ENCODE data around the gene ANKRD18B. TPM values are rescaled to one million over a fixed set of nuclear protein-coding genes. Genes with fewer than 3 reads are reported as not detected.
A peak's percentile ranks its signal among the peaks of the same experiment; 100 is the strongest.

Gene ANKRD18B
- total RNA-seq, 1 experiment from 2014 or later: 5.4 TPM

- ChIA-PET CTCF (interaction anchor here (0.6 to 1.2 kb wide), 2 partner anchors 89 to 97 kb away, joined by 3 read pairs; no protein-coding TSS in a partner anchor), POLR2A (ENCODE audit: unreplicated experiment) (interaction anchor here (0.9 kb wide), 1 partner anchor 97 kb away, joined by 17 read pairs; the partner anchor contains the start of gene ANKRD18B)
- H2AFZ ChIP-seq (ENCODE audit: low read length): no peak overlapping the region
- BruUV-seq (replicated peaks): no TSS peak
- DNase-seq: peak; percentile 62
- H3K4me3 ChIP-seq (ENCODE audit: low read length): no peak overlapping the region
- H3F3A ChIP-seq (ENCODE audit: low read length, unreplicated experiment): no peaks in the 10 kb centered on the region
- peaks cover 24% of the 10 kb centered on the region for H3K4me1 ChIP-seq (ENCODE audit: insufficient read depth, low read length)
- intact Hi-C loops (cut with micrococcal nuclease): no loop called here
- no peaks in the 10 kb centered on the region for H4K20me1 ChIP-seq (ENCODE audit: low read length)
- peak overlapping the region; percentile 27; the same call in 1 of the 2 replicates for H3K4me2 ChIP-seq (ENCODE audit: low read length)
- ATAC-seq: peak; percentile 64
- H3K9me2 ChIP-seq (replicated peaks; ENCODE audit: low read length): no peaks in the 10 kb centered on the region
- no peak overlapping the region for H3K9ac ChIP-seq (ENCODE audit: low read length)
- H3K36me3 ChIP-seq (ENCODE audit: low read depth, low read length): no peaks in the 10 kb centered on the region
- H3K27me3 ChIP-seq (ENCODE audit: low read length): no peaks in the 10 kb centered on the region
- TF ChIP-seq CTCF (conservative IDR thresholded peaks at IDR 0.05; ENCODE audit: low read depth, low read length): no peak
- TF ChIP-seq EZH2phosphoT487 (IDR thresholded peaks at IDR 0.05; ENCODE audit: borderline replicate concordance, low read length): no peak
- TF ChIP-seq EZH2 (IDR thresholded peaks at IDR 0.05; ENCODE audit: low read length, unreplicated experiment): no peak
- no peak overlapping the region for H3K27ac ChIP-seq (ENCODE audit: low read length)
- no peaks in the 10 kb centered on the region for H3K9me3 ChIP-seq (ENCODE audit: low read length)
- no peaks in the 10 kb centered on the region for H3K79me2 ChIP-seq (ENCODE audit: low read length)
Observed at GRCh38 chr9:33620738-33621439, 96.8 kb downstream of the ANKRD18B start.

Other genes with a start within 250 kb of the ANKRD18B start
- gene NFX1, start 233.7 kb upstream of the ANKRD18B start, total RNA-seq (2014; rRNA removed): 12.5 and 15.4 TPM in 2 replicates
- not detected in 2 replicates for gene AQP7, start 121.7 kb upstream of the ANKRD18B start, total RNA-seq (2014; rRNA removed)
- gene AQP3, start 76.7 kb upstream of the ANKRD18B start, total RNA-seq (2014; rRNA removed): 5.1 and 9.6 TPM in 2 replicates
- 35.9 and 55.2 TPM in 2 replicates for gene NOL6, start 50.3 kb upstream of the ANKRD18B start, total RNA-seq (2014; rRNA removed)